ENCODE data around the gene TRIM14. TPM values are rescaled to one million over a fixed set of nuclear protein-coding genes. Genes with fewer than 3 reads are reported as not detected.
"Not testable (repeated sequence)": the region's sequence is repeated elsewhere in the genome, so short reads cannot be mapped to it uniquely, and the experiment has no call there.

The TRIM14 gene
- total and polyA plus RNA-seq, 2 of the 4 experiments (the other 2 are of a cell fraction): 3.0 to 8.5 TPM

GRCh38 chr9:98019869-98020268 lies 99.2 kb downstream of the TRIM14 start:
- H3K27ac ChIP-seq (ENCODE audit: insufficient read depth, low read length); H2BK120ac ChIP-seq (ENCODE audit: low read depth, low read length); H2BK20ac ChIP-seq (ENCODE audit: low read depth, low read length); in situ Hi-C loops (cut with MboI; ENCODE audit: low sequenced_read_pairs); H4K8ac ChIP-seq (ENCODE audit: low read depth in 2 of 2, low read length in 2 of 2); BruUV-seq (replicated peaks); intact Hi-C loops (cut with micrococcal nuclease); H3K4me2 ChIP-seq (ENCODE audit: low read depth, low read length); H3K23ac ChIP-seq (ENCODE audit: low read depth, low read length); ATAC-seq (ENCODE audit: low read depth); H4K91ac ChIP-seq (ENCODE audit: insufficient read depth, low read depth, low read length); H3K9ac ChIP-seq (ENCODE audit: low read depth, low read length); DNase-seq; H3K79me1 ChIP-seq (ENCODE audit: low read depth in 1 of 2, low read length in 2 of 2); H3K27me3 ChIP-seq (ENCODE audit: control insufficient read depth, insufficient read depth, low read length); H2AK5ac ChIP-seq (ENCODE audit: low read depth, low read length); H2AK9ac ChIP-seq (replicated peaks; ENCODE audit: low read depth, low read length, poor library complexity); H3K56ac ChIP-seq (ENCODE audit: extremely low read depth, insufficient read depth, low read length); H3K4ac ChIP-seq (ENCODE audit: low read depth, low read length); H3K4me3 ChIP-seq (ENCODE audit: insufficient read depth, low read depth, low read length); dilution Hi-C loops (cut with HindIII; ENCODE audit: low sequenced_read_pairs, unreplicated experiment); H3K4me1 ChIP-seq (ENCODE audit: control insufficient read depth, insufficient read depth, low read length); H3K14ac ChIP-seq (replicated peaks; ENCODE audit: low read depth, low read length); H2AFZ ChIP-seq (replicated peaks; ENCODE audit: low read length, poor library complexity); H3K18ac ChIP-seq (ENCODE audit: low read depth, low read length); H4K5ac ChIP-seq (ENCODE audit: low read depth, low read length); H2BK15ac ChIP-seq (ENCODE audit: low read depth, low read length); H4K20me1 ChIP-seq (ENCODE audit: insufficient read depth, low read length); H3K9me3 ChIP-seq (ENCODE audit: control insufficient read depth, insufficient read depth, low read length); H2BK5ac ChIP-seq (ENCODE audit: low read depth, low read length, poor library complexity, severe bottlenecking): not testable (repeated sequence)
- peaks cover 34% of the 10 kb centered on the region for H3K36me3 ChIP-seq (ENCODE audit: control insufficient read depth, insufficient read depth, low read length)
- ChIA-PET CTCF (interaction anchor here (0.6 kb wide), 1 partner anchor 12 kb away, joined by 3 read pairs; no protein-coding TSS in a partner anchor), POLR2A (ENCODE audit: unreplicated experiment) (interaction anchor here (0.5 kb wide), 1 partner anchor 24 kb away, joined by 6 read pairs; no protein-coding TSS in a partner anchor)
- WGBS, 2 experiments (ENCODE audit: extremely low coverage in 2 of 2, insufficient read length in 1 of 2): no CpG with 5 or more reads among the region's 5 CpGs
- peaks cover 14% of the 10 kb centered on the region for H3K9me1 ChIP-seq (ENCODE audit: insufficient read depth, low read length)

Small RNAs within 50 kb of the gene (microRNA-seq; reads per million reads assigned to microRNA genes)
- not detected for gene RF00017 (ENCODE audit: insufficient read depth, insufficient read length)
- not detected for gene RNU6-918P (ENCODE audit: insufficient read depth, insufficient read length)

Small RNAs within 50 kb of the gene (small RNA-seq; reads per million reads assigned to genes)
- gene RF00017 (0 reads per million in 5 experiments), gene RNU6-918P (0 to 0.56 (median 0) reads per million in 5 experiments)

Other genes starting within 250 kb of the TRIM14 start
- gene TRMO, start 196.7 kb downstream of the TRIM14 start, total RNA-seq (2012; rRNA removed): 17.5 and 19.9 TPM in 2 replicates
- 7.6 and 10.2 TPM in 2 replicates for gene TRMO, start 196.7 kb downstream of the TRIM14 start, polyA plus RNA-seq (2012; rRNA removed)
- gene HEMGN, start 181.1 kb downstream of the TRIM14 start, total RNA-seq (2012; rRNA removed): not detected in 2 replicates
- gene HEMGN, start 181.1 kb downstream of the TRIM14 start, polyA plus RNA-seq (2012; rRNA removed): not detected in 2 replicates
- gene ANP32B, start 135.9 kb downstream of the TRIM14 start, total RNA-seq (2012; rRNA removed): 3.9 and 9.4 TPM in 2 replicates
- gene ANP32B, start 135.9 kb downstream of the TRIM14 start, polyA plus RNA-seq (2012; rRNA removed): 40.7 and 46.8 TPM in 2 replicates
- gene NANS, start 62.5 kb downstream of the TRIM14 start, total RNA-seq (2012; rRNA removed): 306 and 313 TPM in 2 replicates
- 197 and 210 TPM in 2 replicates for gene NANS, start 62.5 kb downstream of the TRIM14 start, polyA plus RNA-seq (2012; rRNA removed)
- 1.9 and 2.2 TPM in 2 replicates for gene CORO2A, start 73.4 kb upstream of the TRIM14 start, total RNA-seq (2012; rRNA removed)
- 1.9 and 2.2 TPM in 2 replicates for gene CORO2A, start 73.4 kb upstream of the TRIM14 start, polyA plus RNA-seq (2012; rRNA removed)
- gene TBC1D2, start 136.4 kb upstream of the TRIM14 start, total RNA-seq (2012; rRNA removed): 35.6 and 36.9 TPM in 2 replicates
- gene TBC1D2, start 136.4 kb upstream of the TRIM14 start, polyA plus RNA-seq (2012; rRNA removed): 62.7 and 75.3 TPM in 2 replicates

All from IMR-90 (cell line).